Fibroblast of skin of right biceps (primary cell): Measurements from ENCODE around the gene RAB11FIP2.

Experiments used
- DNase-seq: peaks from one replicate; pipeline ENCODE4 v3.0.0-alpha.2; 2013

RAB11FIP2 gene

GRCh38 chr10:118034791-118035261, 11.9 kb downstream of the RAB11FIP2 start:
- no peak for DNase-seq

GRCh38 chr10:118033905-118034304, 12.8 kb downstream of the RAB11FIP2 start:
- no peak for DNase-seq

GRCh38 chr10:118032564-118032963, 14.2 kb downstream of the RAB11FIP2 start:
- DNase-seq = peak; percentile 26

- DNase-seq = peak; percentile 33
Observed at GRCh38 chr10:118031351-118032075, 15.2 kb downstream of the RAB11FIP2 start.

GRCh38 chr10:118028619-118029018, 18.1 kb downstream of the RAB11FIP2 start:
- DNase-seq = no peak

GRCh38 chr10:118027397-118027796, 19.3 kb downstream of the RAB11FIP2 start:
- no peak for DNase-seq

- no peak for DNase-seq
Observed at GRCh38 chr10:118026936-118027335, 19.8 kb downstream of the RAB11FIP2 start.

GRCh38 chr10:118020365-118020764, 26.4 kb downstream of the RAB11FIP2 start:
- no peak for DNase-seq

GRCh38 chr10:118017850-118018249, 28.9 kb downstream of the RAB11FIP2 start:
- DNase-seq = no peak

GRCh38 chr10:118017071-118017740, 29.5 kb downstream of the RAB11FIP2 start:
- DNase-seq = no peak

GRCh38 chr10:118012952-118013525, 33.7 kb downstream of the RAB11FIP2 start:
- DNase-seq = no peak

GRCh38 chr10:118007773-118008172, 39.0 kb downstream of the RAB11FIP2 start:
- no peak for DNase-seq

GRCh38 chr10:118003126-118003525, 43.6 kb downstream of the RAB11FIP2 start:
- no peak for DNase-seq

- DNase-seq = peak; percentile 90
Observed at GRCh38 chr10:118002581-118002980, 44.2 kb downstream of the RAB11FIP2 start.

- DNase-seq = no peak
Observed at GRCh38 chr10:117997673-117998072, 49.1 kb downstream of the RAB11FIP2 start.

GRCh38 chr10:117996709-117997108, 50.0 kb downstream of the RAB11FIP2 start:
- no peak for DNase-seq

- no peak for DNase-seq
Observed at GRCh38 chr10:117994771-117995170, 52.0 kb downstream of the RAB11FIP2 start.

GRCh38 chr10:117993166-117993565, 53.6 kb downstream of the RAB11FIP2 start:
- DNase-seq = no peak

- DNase-seq = no peak
Observed at GRCh38 chr10:117991701-117992100, 55.0 kb downstream of the RAB11FIP2 start.

- no peak for DNase-seq
Observed at GRCh38 chr10:117989962-117990361, 56.8 kb downstream of the RAB11FIP2 start.

GRCh38 chr10:117988814-117989213, 57.9 kb downstream of the RAB11FIP2 start:
- DNase-seq = no peak

GRCh38 chr10:117987244-117987909, 59.4 kb downstream of the RAB11FIP2 start:
- DNase-seq = peak; percentile 20

- no peak for DNase-seq
Observed at GRCh38 chr10:117983961-117984360, 62.8 kb downstream of the RAB11FIP2 start.
